Spleen (tissue), 11 donors: ENCODE measurements around the gene SNED1. TPM values are rescaled to one million over a fixed set of nuclear protein-coding genes. Genes with fewer than 3 reads are reported as not detected.

Experiments used
- DNase-seq: peaks from one replicate; pipeline ENCODE4 v3.0.0-alpha.2; 2020
- H3K27ac ChIP-seq, 8 donors: fragments of 200-600 bp; sonication (generic) in 7 of 8; 1 replicate in 4 of 8; 2 replicates in 4 of 8; pipeline versions ENCODE4 v1.5.0 to v1.8.0; 2016 to 2021; ENCODE audit warnings: inconsistent platforms in 4 of 8, mild to moderate bottlenecking in 4 of 8, moderate library complexity in 1 of 8
- H3K27me3 ChIP-seq, 7 donors: fragments of 200-600 bp; sonication (generic) in 6 of 7; replicated peaks in 1 of 7; 1 replicate in 4 of 7; 2 replicates in 3 of 7; pipeline versions ENCODE4 v1.5.0 to v1.8.0; 2016 to 2021; ENCODE audit warnings: inconsistent platforms in 3 of 7, mild to moderate bottlenecking in 1 of 7
- H3K36me3 ChIP-seq, 6 donors: fragments of 200-600 bp; sonication (generic) in 5 of 6; 1 replicate in 4 of 6; 2 replicates in 2 of 6; pipeline versions ENCODE4 v1.5.0 to v1.8.0; 2016 to 2021; ENCODE audit warnings: inconsistent platforms in 2 of 6
- H3K4me1 ChIP-seq, 6 donors: fragments of 200-600 bp; sonication (generic) in 5 of 6; 1 replicate in 3 of 6; 2 replicates in 3 of 6; pipeline versions ENCODE4 v1.5.0 to v1.8.0; 2016 to 2021; ENCODE audit warnings: inconsistent platforms in 3 of 6
- H3K4me3 ChIP-seq, 8 donors: fragments of 200-600 bp; sonication (generic) in 7 of 8; 1 replicate in 4 of 8; 2 replicates in 4 of 8; pipeline versions ENCODE4 v1.5.0 to v1.8.0; 2016 to 2021; ENCODE audit warnings: inconsistent platforms in 4 of 8, mild to moderate bottlenecking in 4 of 8, moderate library complexity in 2 of 8
- H3K9me3 ChIP-seq, 8 donors: fragments of 200-600 bp; sonication (generic) in 7 of 8; 1 replicate in 4 of 8; 2 replicates in 4 of 8; pipeline versions ENCODE4 v1.5.0 to v1.8.0; 2016 to 2021; ENCODE audit warnings: inconsistent platforms in 4 of 8
- POLR2A ChIP-seq, 3 donors: fragments of 450-650 bp; IDR thresholded peaks; one replicate each; pipeline ENCODE4 v1.5.1; 2017; ENCODE audit warnings: antibody characterized with exemption in 3 of 3, mild to moderate bottlenecking in 1 of 3
- POLR2AphosphoS5 ChIP-seq, 3 donors: sonication (generic); formaldehyde crosslinking; IDR thresholded peaks; one replicate each; pipeline ENCODE4 v1.5.1; 2017; ENCODE audit warnings: antibody characterized with exemption in 3 of 3
- whole genome bisulfite sequencing, 5 donors: extraction: QIAGEN DNeasy Blood & Tissue Kit in 3 of 5; methylation state at CpG; one replicate each; pipeline versions ENCODE4 v1.1.5 to v1.1.7; 2013 to 2018; 5-methylcytosine and 5-hydroxymethylcytosine counted together
- intact Hi-C: fragments of 100-400 bp; cut with DNase I; formaldehyde crosslinking; loops from one replicate; pipeline ENCODE4 v1.15.0; 2023; ENCODE audit warnings: low total_unique reads
- polyA plus RNA-seq, 3 donors: library from polyadenylated mRNA; stranded (reverse); fragments of 200-250 nt; gene quantifications; one replicate each; pipeline ENCODE4 v1.2.1, GENCODE V29; 2013
- total RNA-seq, 7 donors: library from RNA; depleted of rRNA in 3 of 7; stranded (reverse); fragments of >200 nt in 3 of 7; fragmentation: NEBNext Ultra II Directional in 4 of 7; extraction: Animal tissue kit (Norgen Biotek cat#: 25700) in 4 of 7; gene quantifications; one replicate each; pipeline versions ENCODE4 v1.1.0 to v1.2.1, GENCODE V29; 2016 to 2021
- TF ChIP-seq, protein P1 (sequence below), 11 experiments: fragments of 200-600 bp in 7 of 11; fragments of 450-650 bp in 4 of 11; sonication (generic) in 4 of 11; IDR thresholded peaks in 8 of 11; conservative IDR thresholded peaks in 3 of 11; 1 replicate in 7 of 11; 2 replicates in 4 of 11; pipeline versions ENCODE4 v1.4.0 to v1.8.0; 2016 to 2021; ENCODE audit warnings: antibody characterized with exemption in 11 of 11, inconsistent platforms in 4 of 11, mild to moderate bottlenecking in 1 of 11
- donor health status: healthy with polysubstance abuse.
- donor health status: DM: no; HTN: no; CAD: no; lungs with moderate emphysema.
- donor health status: DM: no; HTN: no; CAD: no.
- donor health status: Bipolar disorder and iron deficiency.
- donor health status: healthy.
- donor health status: DM: no; HTN: no; CAD: no.
- donor health status: DM: yes; HTN: yes; CAD: no.

Gene SNED1
- total and polyA plus RNA-seq, 10 donors: 2.6 to 85.3 (median 45.5) TPM

GRCh38 chr2:241109210-241110088 is 111.0 kb downstream of the SNED1 start:
- no peak for DNase-seq
- H3K27ac ChIP-seq: peak overlapping the region in 7 of 8 donors; percentile 48 to 87 (median 80)
- intact Hi-C loops: no loop called here

DNA sequence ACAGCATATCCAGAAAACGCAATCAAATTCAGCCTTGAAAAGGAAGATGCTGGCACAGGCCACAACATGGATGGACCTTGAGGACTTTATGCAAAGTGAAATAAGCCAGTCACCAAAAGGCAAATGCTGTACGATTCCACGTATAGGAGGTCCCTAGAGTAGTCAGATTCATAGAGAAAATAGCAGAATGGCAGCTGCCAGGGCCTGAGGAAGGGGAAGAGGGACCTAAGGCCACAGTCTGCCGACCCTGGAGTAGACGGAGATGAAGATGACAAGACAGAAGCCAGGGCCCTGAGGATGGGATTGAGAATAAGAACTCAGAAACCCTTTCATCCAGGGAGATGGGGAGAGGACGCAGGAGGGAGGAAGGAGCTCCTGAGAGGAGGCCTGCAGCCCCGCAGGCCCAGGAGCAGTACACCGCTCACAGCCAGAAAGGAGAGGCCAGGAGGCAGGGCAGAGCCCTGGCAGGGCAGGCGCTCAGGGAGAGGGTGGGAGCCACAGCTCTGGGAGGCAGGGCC is 111.7 kb downstream of the SNED1 start:
- Histone ChIP-seq H3K9me3 (no peaks in the 10 kb centered on the region), H3K4me1 (peaks cover 9 to 78% (median 30%) of the 10 kb centered on the region in 6 donors), H3K27ac (peak overlapping the region; percentile 29 to 87 (median 80)), H3K4me3 (peak overlapping the region in 3 of 8 donors; percentile 2 to 45 (median 39)), H3K27me3 (no peaks in the 10 kb centered on the region), H3K36me3 (peaks cover 0 to 33% (median 7%) of the 10 kb centered on the region in 6 donors)
- TF ChIP-seq POLR2A (IDR thresholded peaks at IDR 0.05) (no peak), POLR2AphosphoS5 (IDR thresholded peaks at IDR 0.05) (no peak)
- TF ChIP-seq, protein P1, sequence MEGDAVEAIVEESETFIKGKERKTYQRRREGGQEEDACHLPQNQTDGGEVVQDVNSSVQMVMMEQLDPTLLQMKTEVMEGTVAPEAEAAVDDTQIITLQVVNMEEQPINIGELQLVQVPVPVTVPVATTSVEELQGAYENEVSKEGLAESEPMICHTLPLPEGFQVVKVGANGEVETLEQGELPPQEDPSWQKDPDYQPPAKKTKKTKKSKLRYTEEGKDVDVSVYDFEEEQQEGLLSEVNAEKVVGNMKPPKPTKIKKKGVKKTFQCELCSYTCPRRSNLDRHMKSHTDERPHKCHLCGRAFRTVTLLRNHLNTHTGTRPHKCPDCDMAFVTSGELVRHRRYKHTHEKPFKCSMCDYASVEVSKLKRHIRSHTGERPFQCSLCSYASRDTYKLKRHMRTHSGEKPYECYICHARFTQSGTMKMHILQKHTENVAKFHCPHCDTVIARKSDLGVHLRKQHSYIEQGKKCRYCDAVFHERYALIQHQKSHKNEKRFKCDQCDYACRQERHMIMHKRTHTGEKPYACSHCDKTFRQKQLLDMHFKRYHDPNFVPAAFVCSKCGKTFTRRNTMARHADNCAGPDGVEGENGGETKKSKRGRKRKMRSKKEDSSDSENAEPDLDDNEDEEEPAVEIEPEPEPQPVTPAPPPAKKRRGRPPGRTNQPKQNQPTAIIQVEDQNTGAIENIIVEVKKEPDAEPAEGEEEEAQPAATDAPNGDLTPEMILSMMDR (IDR thresholded peaks at IDR 0.05 in 8 of 11, conservative IDR thresholded peaks at IDR 0.05 in 3 of 11): no peak
- intact Hi-C loops: no loop called here
- WGBS, 5 donors: 75 to 87% (median 84%) methylated on average over 9 of the region's 9 CpGs
- DNase-seq: no peak

More at GRCh38 chr2:241109210-241110088, 111.0 kb downstream of the SNED1 start:
- Histone ChIP-seq H3K9me3 (no peaks in the 10 kb centered on the region), H3K4me1 (peaks cover 9 to 84% (median 30%) of the 10 kb centered on the region in 6 donors), H3K27me3 (no peaks in the 10 kb centered on the region), H3K4me3 (peak overlapping the region in 2 of 8 donors; percentile 39 to 45), H3K36me3 (peaks cover 0 to 26% (median 1%) of the 10 kb centered on the region in 6 donors)
- WGBS, 5 donors: 80 to 87% (median 84%) methylated on average over 14 of the region's 14 CpGs
- no peak for TF ChIP-seq POLR2AphosphoS5 (IDR thresholded peaks at IDR 0.05)
- TF ChIP-seq, protein P1 (IDR thresholded peaks at IDR 0.05 in 8 of 11, conservative IDR thresholded peaks at IDR 0.05 in 3 of 11): no peak
- TF ChIP-seq POLR2A (IDR thresholded peaks at IDR 0.05): no peak

GRCh38 chr2:241110607-241111439 is 112.4 kb downstream of the SNED1 start:
- intact Hi-C loops: no loop called here
- no peaks in the 10 kb centered on the region for H3K27me3 ChIP-seq
- TF ChIP-seq POLR2AphosphoS5 (IDR thresholded peaks at IDR 0.05) (peak; percentile 49 to 81 (median 58)), POLR2A (IDR thresholded peaks at IDR 0.05) (no peak)
- WGBS, 5 donors: 61 to 80% (median 72%) methylated on average over 14 to 19 of the region's 19 CpGs
- H3K4me3 ChIP-seq: peak overlapping the region in 5 of 8 donors; percentile 2 to 45 (median 11)
- H3K27ac ChIP-seq: peak overlapping the region; percentile 29 to 87 (median 80)
- peaks cover 9 to 71% (median 30%) of the 10 kb centered on the region in 6 donors for H3K4me1 ChIP-seq
- H3K36me3 ChIP-seq: peaks cover 0 to 34% (median 8%) of the 10 kb centered on the region in 6 donors
- no peaks in the 10 kb centered on the region for H3K9me3 ChIP-seq
- peak; percentile 86 for DNase-seq

DNA sequence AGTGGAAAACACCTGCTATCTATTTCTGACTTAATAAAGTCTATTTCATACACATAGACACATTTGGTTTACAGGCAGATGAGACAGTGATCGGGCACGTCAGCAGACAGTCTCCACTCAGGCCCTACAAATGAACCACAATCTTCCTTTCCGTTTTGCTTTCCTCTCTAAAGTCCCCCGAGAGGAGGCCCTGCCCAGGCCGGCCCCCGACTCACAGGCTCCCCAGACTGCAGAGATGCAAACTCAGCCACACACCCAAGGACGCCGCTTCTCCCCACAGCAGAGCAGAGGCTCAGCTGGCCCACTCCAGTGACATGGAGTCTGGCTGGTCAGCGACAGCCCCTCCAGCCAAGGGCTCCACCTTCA is 113.0 kb downstream of the SNED1 start:
- peak in 2 of 3 donors; percentile 24 to 43 for TF ChIP-seq POLR2AphosphoS5 (IDR thresholded peaks at IDR 0.05)
- no peak for TF ChIP-seq POLR2A (IDR thresholded peaks at IDR 0.05)
- Histone ChIP-seq H3K27me3 (no peaks in the 10 kb centered on the region), H3K9me3 (no peaks in the 10 kb centered on the region), H3K4me3 (peak overlapping the region in 5 of 8 donors; percentile 2 to 45 (median 11)), H3K27ac (peak overlapping the region in 7 of 8 donors; percentile 48 to 87 (median 80)), H3K36me3 (peaks cover 0 to 33% (median 8%) of the 10 kb centered on the region in 6 donors), H3K4me1 (peaks cover 9 to 67% (median 30%) of the 10 kb centered on the region in 6 donors)
- DNase-seq: no peak
- WGBS, 5 donors: 58 to 75% (median 72%) methylated on average over 9 of the region's 9 CpGs
- intact Hi-C loops: no loop called here
